Skeletal muscle tissue (tissue), 4 donors: ENCODE measurements around the gene AKT3. TPM values are rescaled to one million over a fixed set of nuclear protein-coding genes. Genes with fewer than 3 reads are reported as not detected.
A peak's percentile ranks its signal among the peaks of the same experiment; 100 is the strongest.

Source experiments
- H3K27ac ChIP-seq: one replicate; pipeline ENCODE4 v1.7.0; 2013; ENCODE audit warnings: mild to moderate bottlenecking, low read depth, low read length, inconsistent platforms
- H3K27me3 ChIP-seq, 3 donors: one replicate each; pipeline ENCODE4 v1.7.0; 2013; ENCODE audit warnings: low read length in 3 of 3; ENCODE audit not compliant: control insufficient read depth in 3 of 3, insufficient read depth in 3 of 3
- H3K36me3 ChIP-seq, 3 donors: one replicate each; pipeline ENCODE4 v1.7.0; 2013; ENCODE audit warnings: low read length in 3 of 3; ENCODE audit not compliant: control insufficient read depth in 3 of 3, insufficient read depth in 3 of 3
- H3K4me1 ChIP-seq, 3 donors: one replicate each; pipeline ENCODE4 v1.7.0; 2013; ENCODE audit warnings: low read length in 3 of 3, mild to moderate bottlenecking in 3 of 3; ENCODE audit not compliant: control insufficient read depth in 3 of 3, insufficient read depth in 3 of 3
- H3K4me3 ChIP-seq, 3 donors: one replicate each; pipeline ENCODE4 v1.7.0; 2013; ENCODE audit warnings: low read length in 3 of 3
- H3K9ac ChIP-seq, 3 donors: one replicate each; pipeline ENCODE4 v1.7.0; 2013; ENCODE audit warnings: low read length in 3 of 3, mild to moderate bottlenecking in 3 of 3, moderate library complexity in 2 of 3, low read depth in 1 of 3
- H3K9me3 ChIP-seq, 3 donors: one replicate each; pipeline ENCODE4 v1.7.0; 2013; ENCODE audit warnings: low read length in 3 of 3; ENCODE audit not compliant: control insufficient read depth in 3 of 3
- total RNA-seq: library from RNA; depleted of rRNA; stranded (reverse); fragments of >200 nt; gene quantifications from one replicate; pipeline ENCODE4 v1.2.3, GENCODE V29; 2014
- donor health status: Osteomylitis.

Gene AKT3
- total RNA-seq, 1 donor from 2014 or later, result 28.7 TPM

DNA sequence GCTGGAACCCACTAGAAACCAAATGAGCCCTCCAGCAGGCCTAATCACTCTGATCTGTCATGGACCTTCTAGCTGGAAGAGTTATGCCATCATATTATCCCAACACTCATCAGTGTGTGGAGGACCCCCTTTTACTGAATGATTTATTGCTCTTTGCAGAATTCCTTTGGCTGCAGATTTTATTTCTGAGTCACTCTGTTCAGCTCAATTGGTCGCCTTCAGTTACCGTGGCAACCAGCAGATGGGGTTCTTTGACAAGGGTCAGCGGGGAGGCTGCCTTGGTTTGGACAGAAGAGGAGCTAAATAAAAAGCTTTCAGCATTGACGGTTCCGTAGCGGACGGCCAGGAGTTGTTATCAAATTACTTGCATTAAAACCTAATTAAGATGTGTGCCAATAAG is 374.1 kb downstream of the AKT3 start:
- H3K27me3 ChIP-seq, result no peaks in the 10 kb centered on the region
- no peak overlapping the region for H3K27ac ChIP-seq
- no peak overlapping the region for H3K4me3 ChIP-seq
- H3K9ac ChIP-seq, result no peak overlapping the region
- peaks cover 0 to 11% (median 0%) of the 10 kb centered on the region in 3 donors for H3K4me1 ChIP-seq
- H3K9me3 ChIP-seq, result no peaks in the 10 kb centered on the region
- H3K36me3 ChIP-seq, result no peaks in the 10 kb centered on the region

DNA sequence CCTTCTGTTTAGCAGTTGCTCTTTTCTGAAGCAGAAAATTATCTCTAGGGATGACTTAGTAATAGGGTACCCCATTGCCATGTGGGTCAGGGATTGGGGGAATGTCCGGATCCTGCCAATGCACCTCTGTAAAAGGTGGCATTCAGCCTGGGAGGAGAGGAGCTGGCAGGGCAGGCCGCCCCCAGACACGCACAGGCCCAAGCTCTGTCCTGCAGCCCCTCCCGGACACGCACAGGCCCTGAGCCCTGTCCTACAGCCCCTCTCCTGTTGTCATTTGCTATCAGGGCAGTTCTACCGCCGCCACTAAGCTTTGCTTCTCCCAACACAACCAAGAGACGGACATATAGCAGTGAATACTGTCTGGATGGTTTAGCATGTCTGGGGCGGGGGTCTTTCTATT is 375.1 kb downstream of the AKT3 start:
- Histone ChIP-seq H3K4me3 (no peak overlapping the region), H3K4me1 (peaks cover 0 to 11% (median 0%) of the 10 kb centered on the region in 3 donors), H3K9ac (no peak overlapping the region), H3K9me3 (no peaks in the 10 kb centered on the region), H3K36me3 (peaks cover 0 to 1% (median 0%) of the 10 kb centered on the region in 3 donors), H3K27me3 (no peaks in the 10 kb centered on the region), H3K27ac (no peak overlapping the region)

DNA sequence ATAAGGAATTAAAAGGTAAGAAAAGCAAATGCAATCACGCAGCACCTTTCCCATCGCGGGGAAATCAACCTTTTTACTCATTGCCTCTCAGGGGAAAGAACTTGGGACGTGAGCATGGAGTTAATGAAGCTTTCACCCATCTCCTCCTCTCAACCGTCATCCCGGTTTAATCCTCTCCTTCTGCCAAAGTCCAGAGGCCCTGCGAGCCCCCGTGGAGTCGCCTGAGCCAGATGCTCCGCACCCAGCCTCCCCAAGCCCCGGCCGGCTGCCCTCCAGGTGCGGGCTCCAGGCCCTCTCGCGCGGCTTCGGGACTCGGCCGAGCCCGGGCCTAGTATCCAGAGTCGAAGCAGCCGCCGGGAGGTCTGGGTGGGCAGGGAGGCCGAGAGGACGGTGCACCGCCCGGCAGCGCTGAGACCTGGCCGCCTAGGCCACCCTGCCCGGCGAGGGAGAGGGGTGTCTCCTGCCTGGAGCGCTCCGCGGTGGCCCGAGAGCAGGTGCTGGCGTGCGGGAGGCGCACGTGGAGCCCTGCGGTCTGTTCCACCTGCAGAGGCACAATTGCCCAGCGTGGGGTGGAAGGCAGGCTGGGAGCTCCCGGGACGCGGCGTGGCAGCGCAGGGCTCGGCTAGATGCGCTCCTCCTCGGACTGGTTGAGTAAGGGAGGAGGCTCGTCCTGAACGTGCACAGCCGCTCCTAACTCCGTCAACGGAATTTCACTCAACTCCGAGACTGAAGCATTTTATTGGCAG is 375.7 kb downstream of the AKT3 start:
- Histone ChIP-seq H3K27ac (no peak overlapping the region), H3K4me1 (peaks cover 0 to 11% (median 0%) of the 10 kb centered on the region in 3 donors), H3K9ac (no peak overlapping the region), H3K36me3 (peaks cover 0 to 1% (median 0%) of the 10 kb centered on the region in 3 donors), H3K27me3 (no peaks in the 10 kb centered on the region), H3K9me3 (no peaks in the 10 kb centered on the region), H3K4me3 (no peak overlapping the region)

DNA sequence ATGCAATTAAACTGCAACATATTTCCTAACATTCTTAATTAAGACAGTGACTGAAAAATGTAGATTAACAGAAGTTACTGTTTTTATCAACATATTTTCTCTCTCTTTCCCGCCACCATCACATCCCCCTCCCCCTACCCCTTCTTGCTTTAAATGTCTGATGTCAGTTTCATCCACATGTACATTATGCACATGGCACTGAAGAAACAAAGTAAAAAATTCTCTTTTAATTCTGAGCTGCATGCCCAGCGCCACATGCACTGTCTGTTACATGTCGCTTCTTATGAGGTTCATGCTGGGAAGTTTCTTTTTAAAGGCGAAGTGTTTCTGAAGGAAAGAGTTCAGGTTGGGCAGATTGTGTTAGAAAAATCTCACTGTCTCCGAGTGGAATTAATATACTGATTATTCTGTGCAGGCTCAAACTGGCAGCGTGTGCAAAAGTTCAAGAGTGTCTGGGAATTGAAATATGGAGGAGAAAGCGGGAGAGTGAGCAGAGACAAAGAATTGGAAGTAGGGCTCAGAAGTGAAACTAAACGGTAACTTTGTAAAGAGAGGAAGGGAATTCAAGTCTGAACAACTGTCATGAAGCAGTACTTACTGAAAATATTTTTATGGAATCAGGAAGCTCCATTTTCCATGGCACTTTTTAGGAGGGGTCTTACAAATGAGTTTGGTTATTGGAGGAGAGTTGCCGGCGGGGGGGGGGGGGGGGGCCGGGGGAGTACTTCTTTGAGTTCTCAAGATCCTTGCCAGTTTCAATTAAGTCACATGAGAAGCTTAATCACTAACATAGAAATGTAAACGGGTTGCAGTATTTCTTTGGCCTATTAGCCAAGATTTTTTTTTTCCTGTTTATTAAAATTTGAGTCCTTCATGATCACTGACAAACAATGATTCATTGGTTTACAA is 376.6 kb downstream of the AKT3 start:
- Histone ChIP-seq H3K27ac (no peak overlapping the region), H3K4me1 (peaks cover 0 to 11% (median 0%) of the 10 kb centered on the region in 3 donors), H3K4me3 (peak overlapping the region; percentile 35 to 76 (median 62)), H3K36me3 (peaks cover 0 to 1% (median 0%) of the 10 kb centered on the region in 3 donors), H3K27me3 (no peaks in the 10 kb centered on the region), H3K9me3 (no peaks in the 10 kb centered on the region), H3K9ac (peak overlapping the region in 2 of 3 donors; percentile 42 to 62)

DNA sequence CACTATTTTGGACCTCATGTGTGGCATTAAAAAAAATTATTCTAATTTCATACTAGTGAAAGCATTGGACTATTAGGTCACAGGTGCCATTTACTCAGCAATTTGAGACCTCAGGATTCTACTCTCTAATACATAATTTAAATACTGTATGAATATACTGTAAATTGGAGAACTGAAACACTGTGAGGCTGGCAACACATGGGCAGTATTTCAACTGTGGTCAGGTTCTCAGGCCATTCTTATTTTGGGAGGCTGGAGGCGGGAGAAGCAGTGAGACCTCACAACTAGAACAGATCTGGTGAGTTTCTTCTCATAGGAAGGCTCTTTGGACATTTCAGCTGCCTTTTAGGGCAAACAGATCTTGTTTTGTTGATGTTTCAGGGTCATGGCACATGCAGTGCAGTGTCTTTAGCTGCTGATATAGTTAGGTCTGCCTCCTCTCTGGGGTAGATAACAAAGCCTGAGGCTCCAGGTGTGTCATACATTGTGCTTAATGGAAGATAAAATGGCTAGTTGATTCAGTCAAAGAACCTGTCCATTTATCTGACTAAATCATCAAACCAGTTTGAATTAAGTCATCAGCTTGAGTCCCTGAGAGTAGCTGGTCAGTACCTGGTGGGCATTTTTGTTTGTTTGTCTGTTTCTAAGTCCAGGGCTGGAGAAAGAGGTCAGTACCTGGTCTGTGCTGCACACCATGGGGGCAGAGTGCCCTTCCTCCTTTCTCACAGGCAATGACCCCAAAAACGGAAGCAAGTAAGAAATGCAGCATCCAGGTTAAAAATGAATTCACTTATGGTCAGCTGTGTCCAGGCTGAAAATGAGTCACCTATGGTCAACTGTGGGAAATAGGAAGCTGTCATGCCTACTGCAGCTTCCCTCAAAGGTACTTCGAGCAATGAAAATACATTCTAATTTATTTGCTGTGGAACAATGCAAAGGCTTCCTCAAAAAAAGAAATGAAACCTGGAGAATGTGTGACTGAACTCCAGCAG is 378.0 kb downstream of the AKT3 start:
- H3K27ac ChIP-seq, result no peak overlapping the region
- H3K4me1 ChIP-seq, result peaks cover 0 to 11% (median 0%) of the 10 kb centered on the region in 3 donors
- no peaks in the 10 kb centered on the region for H3K9me3 ChIP-seq
- no peak overlapping the region for H3K9ac ChIP-seq
- peaks cover 0 to 1% (median 0%) of the 10 kb centered on the region in 3 donors for H3K36me3 ChIP-seq
- no peaks in the 10 kb centered on the region for H3K27me3 ChIP-seq
- no peak overlapping the region for H3K4me3 ChIP-seq

DNA sequence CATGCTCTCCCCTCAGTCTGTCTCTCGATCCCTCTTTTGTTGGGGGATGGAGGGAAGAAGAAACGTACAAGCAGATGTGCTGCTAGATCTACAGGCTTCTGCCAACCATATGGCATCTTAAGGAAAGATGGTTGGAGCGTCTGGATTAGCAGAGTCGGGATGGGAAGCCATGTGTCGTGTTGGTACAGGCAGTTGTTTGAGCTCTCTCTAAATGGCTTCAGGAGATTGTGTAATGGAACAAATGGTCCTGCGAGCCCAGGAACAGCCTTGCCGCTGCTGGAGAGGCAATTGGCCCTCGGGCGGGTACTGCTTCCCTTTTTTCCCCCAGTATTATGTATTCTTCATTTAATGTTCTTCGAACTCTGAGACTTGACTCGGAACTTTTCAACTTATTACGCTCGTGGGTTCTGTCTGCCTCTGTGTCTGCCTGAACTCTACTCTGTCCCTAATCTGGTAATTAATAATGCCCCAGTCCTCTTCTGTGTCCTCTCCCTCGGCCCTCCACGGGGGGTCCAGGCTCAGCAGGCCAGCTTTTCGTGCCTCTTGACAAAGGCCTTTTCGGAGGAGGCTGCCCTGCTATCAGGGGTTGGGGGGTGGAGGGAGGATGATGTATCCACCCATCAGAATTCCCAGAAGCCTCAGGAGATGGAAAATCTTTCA is 378.9 kb downstream of the AKT3 start:
- Histone ChIP-seq H3K27me3 (no peaks in the 10 kb centered on the region), H3K36me3 (peaks cover 0 to 1% (median 0%) of the 10 kb centered on the region in 3 donors), H3K9ac (no peak overlapping the region), H3K27ac (no peak overlapping the region), H3K4me1 (peaks cover 0 to 11% (median 0%) of the 10 kb centered on the region in 3 donors), H3K4me3 (no peak overlapping the region), H3K9me3 (no peaks in the 10 kb centered on the region)

DNA sequence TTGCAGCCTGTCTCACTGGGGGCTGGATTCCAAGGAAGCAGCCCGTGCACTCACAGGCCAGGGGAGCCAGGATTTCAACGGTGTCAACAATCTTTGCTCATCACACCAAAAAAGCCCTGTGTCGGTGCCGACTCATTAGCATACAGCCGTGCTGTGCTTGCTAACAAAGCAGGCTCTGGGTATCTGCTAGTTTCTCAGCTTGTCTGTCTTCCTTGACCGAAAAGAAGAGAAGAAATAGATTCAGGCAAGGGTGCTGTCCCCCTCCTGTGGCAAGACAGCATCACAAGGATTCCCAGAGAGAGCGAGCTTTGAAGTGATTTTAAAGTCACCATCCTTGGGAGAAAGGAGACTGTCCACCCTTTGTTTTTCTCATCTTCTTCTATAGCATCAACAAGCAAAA is 379.5 kb downstream of the AKT3 start:
- Histone ChIP-seq H3K9me3 (no peaks in the 10 kb centered on the region), H3K36me3 (peaks cover 0 to 1% (median 0%) of the 10 kb centered on the region in 3 donors), H3K4me3 (no peak overlapping the region), H3K27ac (no peak overlapping the region), H3K9ac (no peak overlapping the region), H3K27me3 (no peaks in the 10 kb centered on the region), H3K4me1 (peaks cover 0 to 11% (median 0%) of the 10 kb centered on the region in 3 donors)

DNA sequence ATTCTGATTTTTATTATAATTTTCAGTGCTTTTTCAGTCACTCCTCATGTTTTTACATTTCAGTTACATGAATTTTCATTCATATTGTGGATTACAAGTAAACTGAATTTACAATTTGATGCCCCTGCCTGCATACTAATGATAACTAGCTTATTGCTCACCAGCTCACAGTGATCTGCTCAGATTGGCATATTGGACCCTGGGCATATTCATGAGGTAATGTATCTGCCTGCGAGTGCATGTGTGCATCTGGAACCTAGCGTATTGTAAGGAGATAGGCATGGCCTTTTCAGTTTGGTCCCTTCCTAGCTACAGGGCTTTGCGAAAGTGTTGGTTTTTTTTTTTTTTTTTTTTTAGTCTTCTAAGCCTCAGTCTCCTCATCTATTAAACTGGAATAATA is 380.5 kb downstream of the AKT3 start:
- Histone ChIP-seq H3K4me1 (peaks cover 0 to 11% (median 0%) of the 10 kb centered on the region in 3 donors), H3K27me3 (no peaks in the 10 kb centered on the region), H3K36me3 (peaks cover 0 to 1% (median 0%) of the 10 kb centered on the region in 3 donors), H3K4me3 (no peak overlapping the region), H3K9ac (no peak overlapping the region), H3K27ac (no peak overlapping the region), H3K9me3 (no peaks in the 10 kb centered on the region)

DNA sequence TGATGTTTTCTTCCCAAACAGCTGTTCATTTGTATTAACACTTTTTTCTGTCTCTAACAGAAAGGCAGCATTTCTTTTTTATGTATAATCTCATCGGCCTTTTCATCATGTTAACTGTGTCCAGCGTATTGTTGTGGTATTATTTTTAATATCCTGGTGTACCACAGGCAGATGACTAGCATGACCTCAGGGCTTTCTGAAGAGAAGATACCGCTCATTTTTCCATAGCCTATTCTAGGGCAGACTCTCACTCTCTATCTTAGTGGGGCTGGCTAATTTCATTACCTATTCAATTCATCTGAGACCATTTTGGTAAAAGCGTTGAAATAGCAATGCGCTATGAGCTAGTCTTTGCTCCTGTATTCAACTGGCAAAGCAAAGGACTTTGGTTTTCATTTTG is 384.3 kb downstream of the AKT3 start:
- Histone ChIP-seq H3K27ac (no peak overlapping the region), H3K27me3 (no peaks in the 10 kb centered on the region), H3K4me3 (no peak overlapping the region), H3K9ac (no peak overlapping the region), H3K9me3 (no peaks in the 10 kb centered on the region), H3K36me3 (peaks cover 0 to 5% (median 1%) of the 10 kb centered on the region in 3 donors), H3K4me1 (no peaks in the 10 kb centered on the region)
